Epidermal melanocyte (primary cell): ENCODE data around the gene DNAAF3.

ENCODE experiments used
- DNase-seq: peaks from one replicate; pipeline ENCODE4 v3.0.0; 2011; ENCODE audit warnings: low spot score; ENCODE audit not compliant: insufficient read length

Gene DNAAF3

DNA sequence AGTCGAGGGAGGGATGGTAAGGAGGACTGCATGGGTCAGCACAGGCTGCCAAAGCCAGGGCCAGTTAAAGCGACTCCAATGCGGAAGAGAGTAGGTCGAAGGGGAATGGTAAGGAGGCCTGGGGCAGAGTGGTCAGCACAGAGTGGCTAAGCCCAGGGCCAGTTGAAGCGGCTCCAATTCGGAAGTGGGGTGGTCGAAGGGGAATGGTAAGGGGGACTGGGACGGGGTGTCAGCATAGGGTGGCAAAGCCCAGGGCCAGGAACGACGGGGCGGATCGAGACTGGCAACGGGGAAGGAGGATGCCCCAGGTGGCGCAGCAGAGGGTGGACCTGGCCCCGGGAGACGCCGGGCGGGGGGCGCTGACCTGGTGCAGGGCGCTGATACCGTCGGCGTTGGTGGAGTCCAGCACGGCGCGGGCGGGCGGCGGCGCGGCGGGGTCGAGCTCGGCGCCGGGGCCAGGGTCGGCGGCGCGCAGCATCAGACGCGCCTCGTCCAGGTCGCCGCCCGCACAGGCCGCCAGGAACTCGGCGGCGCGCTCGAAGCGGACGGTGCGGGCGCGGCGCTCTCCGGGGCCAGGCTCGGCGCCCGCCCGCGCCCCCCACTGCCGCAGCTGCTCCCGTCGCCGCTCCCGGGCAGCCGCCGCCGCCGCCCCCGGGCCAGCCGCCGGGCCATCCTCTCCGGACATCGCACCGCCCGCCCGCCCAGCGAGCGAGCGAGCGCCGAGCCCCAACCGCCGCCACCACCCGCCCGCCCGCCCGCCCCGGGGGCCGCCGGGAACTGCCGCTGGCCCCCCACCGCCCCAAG, 49.4 kb downstream of the DNAAF3 start, which contains the start of gene PPP1R12C:
Gene PPP1R12C (minus strand): TSS at position 779 of the 804 bp plus-strand sequence. CDS start 94 bp downstream, at position 685.
- no peak for DNase-seq

DNA sequence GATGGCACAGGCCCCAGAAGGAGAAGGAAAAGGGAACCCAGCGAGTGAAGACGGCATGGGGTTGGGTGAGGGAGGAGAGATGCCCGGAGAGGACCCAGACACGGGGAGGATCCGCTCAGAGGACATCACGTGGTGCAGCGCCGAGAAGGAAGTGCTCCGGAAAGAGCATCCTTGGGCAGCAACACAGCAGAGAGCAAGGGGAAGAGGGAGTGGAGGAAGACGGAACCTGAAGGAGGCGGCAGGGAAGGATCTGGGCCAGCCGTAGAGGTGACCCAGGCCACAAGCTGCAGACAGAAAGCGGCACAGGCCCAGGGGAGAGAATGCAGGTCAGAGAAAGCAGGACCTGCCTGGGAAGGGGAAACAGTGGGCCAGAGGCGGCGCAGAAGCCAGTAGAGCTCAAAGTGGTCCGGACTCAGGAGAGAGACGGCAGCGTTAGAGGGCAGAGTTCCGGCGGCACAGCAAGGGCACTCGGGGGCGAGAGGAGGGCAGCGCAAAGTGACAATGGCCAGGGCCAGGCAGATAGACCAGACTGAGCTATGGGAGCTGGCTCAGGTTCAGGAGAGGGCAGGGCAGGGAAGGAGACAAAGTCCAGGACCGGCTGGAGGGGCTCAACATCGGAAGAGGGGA, 50.1 kb downstream of the DNAAF3 start:
- DNase-seq: peak; percentile 75

DNA sequence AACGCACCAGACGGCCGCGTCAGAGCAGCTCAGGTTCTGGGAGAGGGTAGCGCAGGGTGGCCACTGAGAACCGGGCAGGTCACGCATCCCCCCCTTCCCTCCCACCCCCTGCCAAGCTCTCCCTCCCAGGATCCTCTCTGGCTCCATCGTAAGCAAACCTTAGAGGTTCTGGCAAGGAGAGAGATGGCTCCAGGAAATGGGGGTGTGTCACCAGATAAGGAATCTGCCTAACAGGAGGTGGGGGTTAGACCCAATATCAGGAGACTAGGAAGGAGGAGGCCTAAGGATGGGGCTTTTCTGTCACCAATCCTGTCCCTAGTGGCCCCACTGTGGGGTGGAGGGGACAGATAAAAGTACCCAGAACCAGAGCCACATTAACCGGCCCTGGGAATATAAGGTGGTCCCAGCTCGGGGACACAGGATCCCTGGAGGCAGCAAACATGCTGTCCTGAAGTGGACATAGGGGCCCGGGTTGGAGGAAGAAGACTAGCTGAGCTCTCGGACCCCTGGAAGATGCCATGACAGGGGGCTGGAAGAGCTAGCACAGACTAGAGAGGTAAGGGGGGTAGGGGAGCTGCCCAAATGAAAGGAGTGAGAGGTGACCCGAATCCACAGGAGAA, 50.9 kb downstream of the DNAAF3 start:
- DNase-seq: peak; percentile 13

DNA sequence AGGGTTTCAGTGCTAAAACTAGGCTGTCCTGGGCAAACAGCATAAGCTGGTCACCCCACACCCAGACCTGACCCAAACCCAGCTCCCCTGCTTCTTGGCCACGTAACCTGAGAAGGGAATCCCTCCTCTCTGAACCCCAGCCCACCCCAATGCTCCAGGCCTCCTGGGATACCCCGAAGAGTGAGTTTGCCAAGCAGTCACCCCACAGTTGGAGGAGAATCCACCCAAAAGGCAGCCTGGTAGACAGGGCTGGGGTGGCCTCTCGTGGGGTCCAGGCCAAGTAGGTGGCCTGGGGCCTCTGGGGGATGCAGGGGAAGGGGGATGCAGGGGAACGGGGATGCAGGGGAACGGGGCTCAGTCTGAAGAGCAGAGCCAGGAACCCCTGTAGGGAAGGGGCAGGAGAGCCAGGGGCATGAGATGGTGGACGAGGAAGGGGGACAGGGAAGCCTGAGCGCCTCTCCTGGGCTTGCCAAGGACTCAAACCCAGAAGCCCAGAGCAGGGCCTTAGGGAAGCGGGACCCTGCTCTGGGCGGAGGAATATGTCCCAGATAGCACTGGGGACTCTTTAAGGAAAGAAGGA, 51.8 kb downstream of the DNAAF3 start:
- DNase-seq: no peak

DNA sequence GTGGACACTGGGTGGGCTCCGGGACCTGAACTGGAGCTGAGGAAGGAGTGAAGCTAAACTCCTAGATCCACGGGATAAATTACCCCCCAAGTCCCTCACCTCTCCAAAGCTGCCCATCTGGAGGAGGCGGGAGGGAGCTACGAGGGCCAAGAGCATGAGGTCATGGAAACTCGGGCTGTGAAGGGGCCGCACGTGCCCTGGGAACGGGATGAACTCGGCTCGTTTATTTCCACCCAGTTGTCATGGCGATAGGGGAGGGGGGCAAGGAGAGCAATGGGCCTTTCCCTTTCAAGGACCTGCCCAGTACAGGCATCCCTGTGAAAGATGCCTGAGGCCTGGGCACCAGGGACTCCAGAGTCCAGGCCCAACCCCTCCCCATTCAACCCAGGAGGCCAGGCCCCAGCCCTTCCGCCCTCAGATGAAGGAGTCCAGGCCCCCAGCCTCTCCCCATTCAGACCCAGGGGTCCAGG, 52.8 kb downstream of the DNAAF3 start:
- peak; percentile 75 for DNase-seq

DNA sequence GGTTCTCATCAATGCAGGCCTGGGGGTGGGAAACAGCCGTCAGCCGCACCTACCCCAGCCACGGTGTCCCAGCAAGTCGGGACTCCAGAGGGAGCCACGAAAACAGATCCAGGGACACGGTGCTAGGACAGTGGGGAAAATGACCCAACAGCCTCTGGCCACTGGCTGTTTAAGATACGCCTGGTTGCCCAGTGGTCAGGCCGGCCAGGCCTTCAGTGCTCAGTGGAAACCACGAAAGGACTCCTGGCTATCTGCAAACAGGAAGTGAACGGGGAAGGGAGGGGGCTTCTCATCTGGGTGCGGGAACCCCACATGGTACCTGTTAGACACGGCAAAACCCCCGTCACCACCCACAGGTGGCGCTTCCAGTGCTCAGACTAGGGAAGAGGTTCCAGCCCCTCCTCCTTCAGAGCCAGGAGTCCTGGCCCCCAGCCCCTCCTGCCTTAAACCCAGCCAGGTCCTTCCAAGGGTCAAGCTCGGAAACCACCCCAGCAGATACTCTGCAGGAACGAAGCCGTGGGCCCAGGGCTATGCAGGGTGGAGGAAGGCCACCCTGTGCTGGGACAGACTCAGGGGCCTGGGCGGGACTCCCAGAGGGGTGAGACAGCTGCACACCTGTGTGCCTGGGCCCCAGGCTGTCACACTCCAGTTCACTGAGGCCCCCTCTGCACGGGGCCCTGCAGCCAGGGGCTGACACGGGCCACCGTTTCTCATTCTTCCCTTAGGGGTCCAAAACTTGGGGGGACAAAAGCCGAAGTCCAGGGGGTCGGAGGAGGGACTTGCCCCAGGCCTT, 53.4 kb downstream of the DNAAF3 start:
- DNase-seq: no peak

DNA sequence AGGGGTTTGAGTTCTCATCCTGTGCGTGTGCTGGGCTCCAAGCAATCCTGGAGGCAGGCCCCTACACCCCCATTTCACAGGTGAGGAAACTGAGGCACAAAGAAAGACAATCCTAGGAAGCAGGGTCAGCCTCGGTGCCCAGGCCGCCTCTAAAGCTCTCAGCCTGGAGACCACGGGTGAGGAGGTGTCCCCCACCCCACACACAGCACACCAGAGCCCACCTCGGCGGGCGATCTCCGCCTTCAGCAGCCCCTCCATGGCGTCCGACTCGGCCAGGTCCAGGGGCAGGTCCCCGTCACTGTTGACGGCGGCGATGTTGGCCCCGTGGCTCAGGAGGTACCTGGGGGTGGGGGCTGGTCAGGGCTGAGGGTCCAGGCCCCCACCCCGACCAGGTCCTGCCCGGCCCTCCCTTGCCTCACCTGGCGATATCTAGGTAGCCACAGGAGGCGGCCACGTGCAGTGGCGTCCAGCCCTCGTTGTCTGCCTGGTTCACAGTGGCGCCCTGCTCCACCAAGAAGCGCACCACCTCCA, 54.1 kb downstream of the DNAAF3 start:
- DNase-seq: no peak

DNA sequence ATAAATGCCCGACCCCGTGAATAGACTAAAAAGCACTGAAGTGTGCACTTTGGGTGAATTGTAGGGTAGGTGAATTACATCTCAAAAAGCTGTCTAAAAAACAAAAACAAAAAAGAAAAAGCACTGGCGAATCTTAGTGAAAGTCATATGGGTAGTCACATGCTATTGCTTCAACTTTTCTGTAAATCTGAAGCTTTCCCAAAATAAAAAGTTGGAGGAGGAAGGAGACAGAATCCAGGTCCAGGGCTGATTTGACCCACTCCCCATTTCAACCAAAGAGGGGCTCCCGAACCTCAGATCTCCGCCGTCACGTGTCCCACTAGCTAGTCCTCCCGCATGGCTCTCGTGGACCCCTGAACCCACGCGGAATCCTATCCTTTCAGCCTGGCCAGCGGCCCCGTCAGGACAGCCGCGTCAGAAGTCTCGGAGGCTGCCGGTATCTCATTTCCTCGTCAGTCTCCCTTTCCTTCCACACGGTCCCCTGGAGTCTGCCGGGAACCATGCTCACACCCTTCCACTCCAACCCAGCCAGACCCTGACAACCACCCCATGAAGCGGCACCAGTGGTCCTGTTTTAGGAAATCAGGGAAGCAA, 55.1 kb downstream of the DNAAF3 start:
- DNase-seq: no peak

DNA sequence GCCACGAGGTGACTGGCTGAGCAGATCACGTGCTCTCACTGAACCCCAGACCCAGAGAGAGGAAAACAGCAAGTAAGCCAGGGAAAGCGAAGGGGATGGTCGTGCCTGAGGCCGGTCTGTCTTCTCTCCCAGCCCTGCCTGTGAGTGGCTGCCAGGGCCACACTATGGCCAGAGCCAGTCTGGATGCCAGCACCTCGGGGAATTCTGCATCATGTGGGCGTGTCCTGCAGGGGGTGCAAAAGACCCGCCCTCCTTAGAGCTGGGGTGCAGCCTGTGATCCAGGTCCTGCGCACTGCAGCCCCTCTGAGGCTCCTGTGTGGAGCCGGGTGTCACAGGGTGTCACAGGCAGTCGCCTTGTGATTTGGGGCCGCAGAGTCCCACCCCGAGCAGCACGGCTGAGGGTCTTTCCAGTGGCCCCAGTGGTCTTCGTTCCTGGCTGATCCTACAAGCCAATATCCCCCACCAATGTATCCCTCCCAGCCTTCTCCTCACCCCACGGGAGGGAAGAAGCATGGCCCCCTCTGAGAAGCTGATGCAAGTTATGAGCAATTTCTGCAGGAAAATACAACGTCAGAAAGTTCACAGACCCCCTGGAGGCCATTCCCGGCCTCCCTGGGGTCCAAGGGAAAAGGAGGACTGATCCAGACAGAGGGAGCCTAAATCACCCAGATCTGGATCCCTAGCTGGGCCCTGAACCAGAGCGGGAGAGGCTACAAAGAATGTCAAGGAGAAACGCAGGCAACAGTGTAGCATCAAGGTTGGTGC, 56.7 kb downstream of the DNAAF3 start:
- DNase-seq: no peak
